DND-41 (cell line): ENCODE measurements around the gene EPHB4.

ENCODE experiments used
- ATAC-seq: fragments of 200-7000 bp; cut with Tn5 transposase; 3 replicates; pipeline ENCODE4 v1.9.1; 2021; ENCODE audit warnings: low read depth; ENCODE audit not compliant: insufficient read depth
- DNase-seq: peaks from one replicate; pipeline ENCODE4 v3.0.0-alpha.2; 2020
- H2AFZ ChIP-seq: 2 replicates; pipeline ENCODE4 v1.6.0; 2012; ENCODE audit warnings: low read depth, low read length
- H3K27ac ChIP-seq: 2 replicates; pipeline ENCODE4 v1.5.1; 2012; ENCODE audit warnings: low read length, inconsistent platforms
- H3K27me3 ChIP-seq: fragments of 200-600 bp; sonication (generic); 2 replicates; pipeline ENCODE4 v1.6.0; 2012; ENCODE audit warnings: low read length, mild to moderate bottlenecking, inconsistent platforms; ENCODE audit not compliant: insufficient read depth, poor library complexity
- H3K36me3 ChIP-seq: 2 replicates; pipeline ENCODE4 v1.5.1; 2012; ENCODE audit warnings: low read length, inconsistent platforms; ENCODE audit not compliant: insufficient read depth
- H3K4me1 ChIP-seq: 2 replicates; pipeline ENCODE4 v1.5.1; 2012; ENCODE audit warnings: mild to moderate bottlenecking, low read length; ENCODE audit not compliant: insufficient read depth
- H3K4me2 ChIP-seq: 2 replicates; pipeline ENCODE4 v1.6.0; 2012; ENCODE audit warnings: mild to moderate bottlenecking, moderate library complexity, low read length, inconsistent platforms; ENCODE audit not compliant: insufficient read depth
- H3K4me3 ChIP-seq, 2 experiments: fragments of 200-600 bp in 1 of 2; shearing (Covaris generic) in 1 of 2; 2 replicates each; pipeline ENCODE4 v1.5.1; 2012 to 2016; ENCODE audit warnings: inconsistent platforms in 2 of 2, low read length in 2 of 2, mild to moderate bottlenecking in 2 of 2, low read depth in 1 of 2, moderate library complexity in 1 of 2
- H3K79me2 ChIP-seq: 2 replicates; pipeline ENCODE4 v1.6.0; 2012; ENCODE audit warnings: low read length, inconsistent platforms; ENCODE audit not compliant: insufficient read depth
- H3K9ac ChIP-seq: 2 replicates; pipeline ENCODE4 v1.6.0; 2012; ENCODE audit warnings: low read depth, mild to moderate bottlenecking, inconsistent platforms, low read length, moderate library complexity
- H3K9me3 ChIP-seq: 2 replicates; pipeline ENCODE4 v1.5.1; 2012; ENCODE audit warnings: low read length, moderate library complexity, mild to moderate bottlenecking, inconsistent platforms; ENCODE audit not compliant: insufficient read depth, severe bottlenecking
- H4K20me1 ChIP-seq: 2 replicates; pipeline ENCODE4 v1.6.0; 2012; ENCODE audit warnings: low read length; ENCODE audit not compliant: insufficient read depth
- EZH2 ChIP-seq: IDR thresholded peaks from 3 replicates; pipeline ENCODE4 v1.6.1; 2012; ENCODE audit warnings: borderline replicate concordance, low read depth, mild to moderate bottlenecking, moderate library complexity, low read length, inconsistent platforms; ENCODE audit not compliant: severe bottlenecking
- TF ChIP-seq, protein P1 (sequence below): IDR thresholded peaks from 2 replicates; pipeline ENCODE4 v1.5.1; 2012; ENCODE audit warnings: borderline replicate concordance, low read length, moderate library complexity, mild to moderate bottlenecking; ENCODE audit not compliant: poor library complexity, severe bottlenecking; ENCODE audit errors: extremely low read depth

EPHB4 gene

GRCh38 chr7:100835903-100836811, 8.8 kb upstream of the EPHB4 start:
- no peaks in the 10 kb centered on the region for H4K20me1 ChIP-seq
- H3K27ac ChIP-seq: no peak overlapping the region
- H3K9ac ChIP-seq: no peak overlapping the region
- no peak overlapping the region for H3K4me2 ChIP-seq
- ATAC-seq (no peak), DNase-seq (no peak)
- no peaks in the 10 kb centered on the region for H3K9me3 ChIP-seq
- no peaks in the 10 kb centered on the region for H3K4me1 ChIP-seq
- no peak overlapping the region for H2AFZ ChIP-seq
- H3K4me3 ChIP-seq: no peak overlapping the region
- TF ChIP-seq EZH2: no peak
- TF ChIP-seq, protein P1, sequence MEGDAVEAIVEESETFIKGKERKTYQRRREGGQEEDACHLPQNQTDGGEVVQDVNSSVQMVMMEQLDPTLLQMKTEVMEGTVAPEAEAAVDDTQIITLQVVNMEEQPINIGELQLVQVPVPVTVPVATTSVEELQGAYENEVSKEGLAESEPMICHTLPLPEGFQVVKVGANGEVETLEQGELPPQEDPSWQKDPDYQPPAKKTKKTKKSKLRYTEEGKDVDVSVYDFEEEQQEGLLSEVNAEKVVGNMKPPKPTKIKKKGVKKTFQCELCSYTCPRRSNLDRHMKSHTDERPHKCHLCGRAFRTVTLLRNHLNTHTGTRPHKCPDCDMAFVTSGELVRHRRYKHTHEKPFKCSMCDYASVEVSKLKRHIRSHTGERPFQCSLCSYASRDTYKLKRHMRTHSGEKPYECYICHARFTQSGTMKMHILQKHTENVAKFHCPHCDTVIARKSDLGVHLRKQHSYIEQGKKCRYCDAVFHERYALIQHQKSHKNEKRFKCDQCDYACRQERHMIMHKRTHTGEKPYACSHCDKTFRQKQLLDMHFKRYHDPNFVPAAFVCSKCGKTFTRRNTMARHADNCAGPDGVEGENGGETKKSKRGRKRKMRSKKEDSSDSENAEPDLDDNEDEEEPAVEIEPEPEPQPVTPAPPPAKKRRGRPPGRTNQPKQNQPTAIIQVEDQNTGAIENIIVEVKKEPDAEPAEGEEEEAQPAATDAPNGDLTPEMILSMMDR: no peak
- H3K79me2 ChIP-seq: no peaks in the 10 kb centered on the region
- no peaks in the 10 kb centered on the region for H3K27me3 ChIP-seq
- H3K36me3 ChIP-seq: no peaks in the 10 kb centered on the region

DNA sequence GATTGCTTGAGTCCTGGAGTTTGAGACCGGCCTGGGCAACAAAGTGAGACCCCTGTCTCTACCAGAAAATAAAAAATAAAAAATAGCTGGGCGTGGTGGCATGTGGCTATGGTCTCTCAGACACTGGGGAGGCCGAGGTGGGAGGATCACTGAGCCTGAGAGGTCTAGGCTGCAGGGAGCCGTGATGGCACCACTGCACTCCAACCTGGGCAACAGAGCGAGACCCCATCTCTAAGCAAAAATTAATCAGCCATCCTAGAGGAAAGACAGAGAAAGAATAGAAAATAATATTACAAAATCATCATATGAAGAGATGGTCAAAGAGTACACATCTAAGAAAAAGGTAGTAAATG, 4.9 kb upstream of the EPHB4 start:
- no peak for DNase-seq
- Histone ChIP-seq H3K4me2 (no peak overlapping the region), H3K27me3 (no peaks in the 10 kb centered on the region), H3K36me3 (no peaks in the 10 kb centered on the region), H2AFZ (no peak overlapping the region), H3K79me2 (no peaks in the 10 kb centered on the region), H3K4me3 (no peak overlapping the region), H3K9ac (no peak overlapping the region), H3K27ac (no peak overlapping the region), H3K9me3 (no peaks in the 10 kb centered on the region), H3K4me1 (no peaks in the 10 kb centered on the region), H4K20me1 (no peaks in the 10 kb centered on the region)
- no peak for ATAC-seq
- TF ChIP-seq, protein P1: no peak
- TF ChIP-seq EZH2: no peak

DNA sequence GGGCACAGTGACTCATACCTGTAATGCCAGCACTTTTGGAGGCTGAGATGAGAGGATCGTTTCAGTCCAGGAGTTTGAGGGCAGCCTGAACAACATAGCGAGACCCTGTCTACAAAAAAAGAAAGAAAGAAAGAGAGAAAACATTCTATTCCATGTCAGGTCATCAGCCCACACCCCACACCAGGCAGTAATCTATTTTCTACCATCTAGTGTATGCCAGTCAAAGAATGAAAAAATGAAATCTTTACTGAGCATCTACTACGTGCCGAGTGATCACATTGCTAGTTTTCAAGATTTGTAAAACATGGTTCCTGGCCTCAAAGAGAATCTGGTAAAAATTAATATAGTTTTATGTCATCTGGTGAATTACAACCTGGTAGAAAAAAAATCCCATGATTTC, 3.1 kb upstream of the EPHB4 start:
- H4K20me1 ChIP-seq: no peaks in the 10 kb centered on the region
- H3K4me2 ChIP-seq: no peak overlapping the region
- H3K4me3 ChIP-seq: no peak overlapping the region
- H3K36me3 ChIP-seq: no peaks in the 10 kb centered on the region
- no peak overlapping the region for H3K9ac ChIP-seq
- no peak overlapping the region for H2AFZ ChIP-seq
- H3K9me3 ChIP-seq: no peaks in the 10 kb centered on the region
- H3K27ac ChIP-seq: no peak overlapping the region
- no peaks in the 10 kb centered on the region for H3K79me2 ChIP-seq
- ATAC-seq (no peak), DNase-seq (no peak)
- H3K4me1 ChIP-seq: no peaks in the 10 kb centered on the region
- no peaks in the 10 kb centered on the region for H3K27me3 ChIP-seq
- TF ChIP-seq EZH2: no peak
- TF ChIP-seq, protein P1: no peak
